ENCODE data around the gene TM9SF4. TPM values are rescaled to one million over a fixed set of nuclear protein-coding genes. Genes with fewer than 3 reads are reported as not detected.

Gene TM9SF4, protein sequence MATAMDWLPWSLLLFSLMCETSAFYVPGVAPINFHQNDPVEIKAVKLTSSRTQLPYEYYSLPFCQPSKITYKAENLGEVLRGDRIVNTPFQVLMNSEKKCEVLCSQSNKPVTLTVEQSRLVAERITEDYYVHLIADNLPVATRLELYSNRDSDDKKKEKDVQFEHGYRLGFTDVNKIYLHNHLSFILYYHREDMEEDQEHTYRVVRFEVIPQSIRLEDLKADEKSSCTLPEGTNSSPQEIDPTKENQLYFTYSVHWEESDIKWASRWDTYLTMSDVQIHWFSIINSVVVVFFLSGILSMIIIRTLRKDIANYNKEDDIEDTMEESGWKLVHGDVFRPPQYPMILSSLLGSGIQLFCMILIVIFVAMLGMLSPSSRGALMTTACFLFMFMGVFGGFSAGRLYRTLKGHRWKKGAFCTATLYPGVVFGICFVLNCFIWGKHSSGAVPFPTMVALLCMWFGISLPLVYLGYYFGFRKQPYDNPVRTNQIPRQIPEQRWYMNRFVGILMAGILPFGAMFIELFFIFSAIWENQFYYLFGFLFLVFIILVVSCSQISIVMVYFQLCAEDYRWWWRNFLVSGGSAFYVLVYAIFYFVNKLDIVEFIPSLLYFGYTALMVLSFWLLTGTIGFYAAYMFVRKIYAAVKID
- total RNA-seq = 18.8 TPM

DNA sequence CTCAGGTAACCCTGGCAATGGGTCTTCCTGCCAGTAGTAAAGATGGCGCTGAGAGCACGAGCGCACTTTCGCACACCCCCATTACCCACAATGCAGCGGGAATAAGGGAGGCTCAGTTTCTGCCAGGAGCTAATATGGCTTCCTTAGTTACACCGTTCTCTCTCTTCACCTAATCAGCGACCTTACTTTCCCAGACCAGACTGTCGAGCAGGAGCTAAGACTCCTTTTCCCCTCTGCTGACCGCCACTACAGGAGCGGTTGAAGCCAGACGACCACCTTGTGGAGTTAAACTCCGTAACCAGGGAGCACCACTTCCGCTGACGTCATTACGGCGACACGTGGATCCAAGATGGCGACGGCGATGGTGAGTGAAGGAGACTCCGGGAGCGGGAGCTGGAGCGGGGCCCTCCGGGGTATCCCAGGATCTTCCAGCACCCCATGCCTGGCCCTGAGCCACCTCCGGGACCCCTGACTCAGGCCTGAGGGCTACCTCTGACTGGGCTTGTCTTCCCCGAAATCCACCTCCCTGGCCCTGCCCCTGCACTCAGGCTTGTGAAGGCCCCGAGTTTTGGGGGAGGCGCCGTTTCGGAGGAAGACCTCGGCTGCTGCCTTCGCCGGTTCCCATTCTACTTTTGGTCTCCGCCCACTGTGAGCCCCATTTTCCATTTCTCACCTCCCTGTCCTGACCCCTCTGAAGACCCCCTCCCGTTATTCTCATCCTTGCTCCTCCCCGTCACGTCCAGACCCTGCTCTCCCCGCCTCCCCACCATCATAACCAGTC is at the start of gene TM9SF4:
TM9SF4 (plus strand) TSS at position 323 of the 781 bp plus-strand sequence; CDS start at position 350, 27 bp downstream.
- Histone ChIP-seq H3K27me3 (ENCODE audit: control insufficient read depth in 3 of 3, insufficient read depth in 3 of 3, low read length in 3 of 3) (no peaks in the 10 kb centered on the region), H3K36me3 (ENCODE audit: control insufficient read depth in 3 of 3, insufficient read depth in 3 of 3, low read length in 3 of 3) (peaks cover 0 to 4% (median 0%) of the 10 kb centered on the region in 3 donors), H3K9me3 (ENCODE audit: control insufficient read depth in 3 of 3, low read length in 3 of 3) (no peaks in the 10 kb centered on the region), H3K4me1 (ENCODE audit: control insufficient read depth in 3 of 3, insufficient read depth in 3 of 3, low read length in 3 of 3) (peaks cover 14 to 37% (median 19%) of the 10 kb centered on the region in 3 donors), H3K9ac (ENCODE audit: low read depth in 1 of 3, low read length in 3 of 3) (peak within 1 kb of the TSS; percentile 94 to 100 (median 98)), H3K27ac (ENCODE audit: low read depth, low read length) (peak within 1 kb of the TSS; percentile 98), H3K4me3 (ENCODE audit: low read length in 3 of 3) (peak within 1 kb of the TSS; percentile 96 to 100 (median 100))

DNA sequence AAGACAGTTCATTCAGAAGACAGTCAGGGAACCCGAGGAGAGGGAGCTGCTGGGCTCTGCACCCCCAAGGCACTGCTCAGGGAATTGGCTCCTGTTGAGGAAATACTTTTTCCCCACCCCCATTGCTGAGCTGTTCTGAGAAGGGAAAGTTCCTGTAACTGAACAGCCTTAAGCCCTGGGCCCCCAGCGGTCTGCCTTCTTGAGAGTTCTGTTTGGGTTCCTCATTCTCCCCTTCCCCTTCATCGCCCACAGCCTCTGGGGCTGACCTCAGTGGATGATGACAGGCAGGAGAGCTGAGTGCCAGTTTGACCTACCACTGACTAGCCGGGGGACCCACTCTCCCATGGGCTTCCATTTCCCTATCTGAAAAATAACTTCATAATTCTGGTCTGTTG is 46.7 kb upstream of the TM9SF4 start:
- H3K27me3 ChIP-seq (ENCODE audit: control insufficient read depth in 3 of 3, insufficient read depth in 3 of 3, low read length in 3 of 3) = peaks cover 2 to 16% (median 16%) of the 10 kb centered on the region in 3 donors
- no peaks in the 10 kb centered on the region for H3K36me3 ChIP-seq (ENCODE audit: control insufficient read depth in 3 of 3, insufficient read depth in 3 of 3, low read length in 3 of 3)
- no peak overlapping the region for H3K9ac ChIP-seq (ENCODE audit: low read depth in 1 of 3, low read length in 3 of 3)
- H3K27ac ChIP-seq (ENCODE audit: low read depth, low read length) = peak overlapping the region; percentile 12
- H3K4me3 ChIP-seq (ENCODE audit: low read length in 3 of 3) = no peak overlapping the region
- H3K4me1 ChIP-seq (ENCODE audit: control insufficient read depth in 3 of 3, insufficient read depth in 3 of 3, low read length in 3 of 3) = peaks cover 0 to 8% (median 5%) of the 10 kb centered on the region in 3 donors
- no peaks in the 10 kb centered on the region for H3K9me3 ChIP-seq (ENCODE audit: control insufficient read depth in 3 of 3, low read length in 3 of 3)

DNA sequence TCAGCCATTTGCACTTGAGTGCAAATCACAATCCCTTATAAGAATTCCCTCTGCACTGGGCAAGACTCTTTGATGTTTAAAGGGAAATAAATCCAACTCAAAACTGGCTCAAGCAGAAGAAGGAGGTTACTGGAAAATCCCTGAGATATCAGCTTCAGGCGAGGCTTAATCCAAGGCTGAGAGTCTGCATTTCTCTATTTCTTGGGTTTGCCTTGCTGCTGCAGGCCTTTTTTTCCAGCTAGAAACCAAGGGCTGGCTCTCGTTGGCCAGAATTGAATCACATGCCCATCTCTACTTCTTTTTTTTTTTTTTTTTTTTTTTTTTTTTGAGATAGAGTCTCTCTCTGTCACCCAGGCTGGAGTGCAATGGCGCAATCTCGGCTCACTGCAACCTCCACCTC is 45.8 kb upstream of the TM9SF4 start:
- peaks cover 0 to 8% (median 5%) of the 10 kb centered on the region in 3 donors for H3K4me1 ChIP-seq (ENCODE audit: control insufficient read depth in 3 of 3, insufficient read depth in 3 of 3, low read length in 3 of 3)
- H3K27ac ChIP-seq (ENCODE audit: low read depth, low read length) = no peak overlapping the region
- H3K36me3 ChIP-seq (ENCODE audit: control insufficient read depth in 3 of 3, insufficient read depth in 3 of 3, low read length in 3 of 3) = no peaks in the 10 kb centered on the region
- H3K9me3 ChIP-seq (ENCODE audit: control insufficient read depth in 3 of 3, low read length in 3 of 3) = no peaks in the 10 kb centered on the region
- no peak overlapping the region for H3K4me3 ChIP-seq (ENCODE audit: low read length in 3 of 3)
- H3K27me3 ChIP-seq (ENCODE audit: control insufficient read depth in 3 of 3, insufficient read depth in 3 of 3, low read length in 3 of 3) = peaks cover 0 to 11% (median 7%) of the 10 kb centered on the region in 3 donors
- H3K9ac ChIP-seq (ENCODE audit: low read depth in 1 of 3, low read length in 3 of 3) = no peak overlapping the region

- Histone ChIP-seq H3K4me1 (ENCODE audit: control insufficient read depth in 3 of 3, insufficient read depth in 3 of 3, low read length in 3 of 3) (peaks cover 0 to 8% (median 5%) of the 10 kb centered on the region in 3 donors), H3K36me3 (ENCODE audit: control insufficient read depth in 3 of 3, insufficient read depth in 3 of 3, low read length in 3 of 3) (no peaks in the 10 kb centered on the region), H3K9me3 (ENCODE audit: control insufficient read depth in 3 of 3, low read length in 3 of 3) (no peaks in the 10 kb centered on the region), H3K27me3 (ENCODE audit: control insufficient read depth in 3 of 3, insufficient read depth in 3 of 3, low read length in 3 of 3) (peaks cover 0 to 8% (median 3%) of the 10 kb centered on the region in 3 donors), H3K27ac (ENCODE audit: low read depth, low read length) (no peak overlapping the region), H3K9ac (ENCODE audit: low read depth in 1 of 3, low read length in 3 of 3) (peak overlapping the region in 1 of 3 donors; percentile 33), H3K4me3 (ENCODE audit: low read length in 3 of 3) (no peak overlapping the region)
Observed at GRCh38 chr20:32064667-32065066, 44.8 kb upstream of the TM9SF4 start.

DNA sequence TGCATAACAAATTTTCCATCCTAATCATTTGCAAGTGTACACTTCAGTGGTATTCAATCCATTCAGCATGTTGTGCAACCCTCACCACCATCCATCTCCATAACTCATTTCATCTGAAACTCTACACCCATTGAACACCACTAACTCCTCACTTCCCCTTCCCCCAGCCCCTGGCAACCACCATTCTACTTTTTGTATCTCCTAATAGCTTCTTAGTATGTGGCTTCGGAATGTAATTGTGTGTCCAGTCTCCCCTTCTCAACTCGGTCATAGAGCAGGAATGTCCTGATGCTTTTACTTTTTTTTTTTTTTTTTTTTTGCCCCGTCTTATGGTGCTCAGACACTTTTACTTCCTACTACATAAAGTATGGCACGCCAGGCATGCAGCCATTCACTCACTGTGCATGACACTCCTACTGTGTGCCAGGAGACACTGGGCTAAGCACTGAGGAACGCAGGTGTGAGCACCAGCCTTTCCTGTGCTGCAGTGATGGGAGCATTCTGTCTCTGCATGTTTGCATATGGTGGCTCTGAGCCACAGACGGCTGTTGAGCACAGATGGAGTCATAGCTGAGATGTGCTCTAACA is 42.2 kb upstream of the TM9SF4 start:
- Histone ChIP-seq H3K9ac (ENCODE audit: low read depth in 1 of 3, low read length in 3 of 3) (no peak overlapping the region), H3K27me3 (ENCODE audit: control insufficient read depth in 3 of 3, insufficient read depth in 3 of 3, low read length in 3 of 3) (peaks cover 4 to 7% (median 5%) of the 10 kb centered on the region in 3 donors), H3K36me3 (ENCODE audit: control insufficient read depth in 3 of 3, insufficient read depth in 3 of 3, low read length in 3 of 3) (no peaks in the 10 kb centered on the region), H3K9me3 (ENCODE audit: control insufficient read depth in 3 of 3, low read length in 3 of 3) (no peaks in the 10 kb centered on the region), H3K27ac (ENCODE audit: low read depth, low read length) (no peak overlapping the region), H3K4me1 (ENCODE audit: control insufficient read depth in 3 of 3, insufficient read depth in 3 of 3, low read length in 3 of 3) (peaks cover 0 to 12% (median 5%) of the 10 kb centered on the region in 3 donors), H3K4me3 (ENCODE audit: low read length in 3 of 3) (no peak overlapping the region)

DNA sequence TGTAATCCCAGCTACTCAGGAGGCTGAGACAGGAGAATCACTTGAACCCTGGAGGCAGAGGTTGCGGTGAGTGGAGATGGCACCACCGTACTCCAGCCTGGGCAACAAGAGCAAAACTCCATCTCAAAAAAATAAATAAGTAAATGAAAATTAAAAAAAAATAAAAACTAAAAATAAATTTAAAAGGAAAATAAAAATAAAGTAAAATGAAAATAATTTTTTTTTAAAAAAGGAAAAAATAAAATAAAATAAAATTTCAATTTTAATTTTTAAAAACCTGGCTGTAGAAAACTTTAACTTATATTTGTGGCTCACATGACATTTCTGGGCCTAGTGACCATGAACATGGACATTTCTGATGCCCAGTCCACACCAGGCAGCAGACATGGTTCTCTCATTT is 41.3 kb upstream of the TM9SF4 start:
- H3K27me3 ChIP-seq (ENCODE audit: control insufficient read depth in 3 of 3, insufficient read depth in 3 of 3, low read length in 3 of 3) = peaks cover 4 to 7% (median 4%) of the 10 kb centered on the region in 3 donors
- H3K36me3 ChIP-seq (ENCODE audit: control insufficient read depth in 3 of 3, insufficient read depth in 3 of 3, low read length in 3 of 3) = no peaks in the 10 kb centered on the region
- H3K4me1 ChIP-seq (ENCODE audit: control insufficient read depth in 3 of 3, insufficient read depth in 3 of 3, low read length in 3 of 3) = peaks cover 0 to 12% (median 5%) of the 10 kb centered on the region in 3 donors
- H3K4me3 ChIP-seq (ENCODE audit: low read length in 3 of 3) = no peak overlapping the region
- H3K27ac ChIP-seq (ENCODE audit: low read depth, low read length) = no peak overlapping the region
- H3K9me3 ChIP-seq (ENCODE audit: control insufficient read depth in 3 of 3, low read length in 3 of 3) = no peaks in the 10 kb centered on the region
- no peak overlapping the region for H3K9ac ChIP-seq (ENCODE audit: low read depth in 1 of 3, low read length in 3 of 3)

GRCh38 chr20:32069711-32070110 is 39.8 kb upstream of the TM9SF4 start:
- Histone ChIP-seq H3K4me1 (ENCODE audit: control insufficient read depth in 3 of 3, insufficient read depth in 3 of 3, low read length in 3 of 3) (peaks cover 0 to 8% (median 3%) of the 10 kb centered on the region in 3 donors), H3K4me3 (ENCODE audit: low read length in 3 of 3) (no peak overlapping the region)

DNA sequence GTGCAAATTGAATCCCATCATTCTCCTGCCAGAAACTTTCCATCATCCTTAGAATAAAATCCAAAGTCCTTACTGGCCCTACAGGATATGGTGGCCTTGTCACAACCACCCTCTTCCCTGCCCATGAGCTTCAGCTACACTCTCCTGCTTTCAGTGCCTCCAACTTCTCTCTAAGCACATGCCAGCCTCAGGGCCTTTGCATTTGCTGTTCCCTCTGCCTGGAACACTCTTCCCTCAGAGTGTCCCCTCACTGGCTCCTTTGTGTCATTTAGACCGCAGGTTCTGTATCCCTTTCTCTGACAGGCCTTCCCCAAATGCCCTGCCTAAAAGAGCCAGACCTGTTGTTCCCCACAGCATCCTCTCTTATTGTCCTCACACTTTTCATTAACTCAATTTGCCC is 39.2 kb upstream of the TM9SF4 start:
- H3K9me3 ChIP-seq (ENCODE audit: control insufficient read depth in 3 of 3, low read length in 3 of 3) = no peaks in the 10 kb centered on the region
- no peak overlapping the region for H3K9ac ChIP-seq (ENCODE audit: low read depth in 1 of 3, low read length in 3 of 3)
- no peak overlapping the region for H3K4me3 ChIP-seq (ENCODE audit: low read length in 3 of 3)
- no peaks in the 10 kb centered on the region for H3K36me3 ChIP-seq (ENCODE audit: control insufficient read depth in 3 of 3, insufficient read depth in 3 of 3, low read length in 3 of 3)
- peaks cover 4 to 16% (median 7%) of the 10 kb centered on the region in 3 donors for H3K27me3 ChIP-seq (ENCODE audit: control insufficient read depth in 3 of 3, insufficient read depth in 3 of 3, low read length in 3 of 3)
- H3K4me1 ChIP-seq (ENCODE audit: control insufficient read depth in 3 of 3, insufficient read depth in 3 of 3, low read length in 3 of 3) = peaks cover 0 to 4% (median 3%) of the 10 kb centered on the region in 3 donors
- no peak overlapping the region for H3K27ac ChIP-seq (ENCODE audit: low read depth, low read length)

More at GRCh38 chr20:32069711-32070110, 39.8 kb upstream of the TM9SF4 start:
- Histone ChIP-seq H3K27me3 (ENCODE audit: control insufficient read depth in 3 of 3, insufficient read depth in 3 of 3, low read length in 3 of 3) (peaks cover 4 to 15% (median 7%) of the 10 kb centered on the region in 3 donors), H3K36me3 (ENCODE audit: control insufficient read depth in 3 of 3, insufficient read depth in 3 of 3, low read length in 3 of 3) (no peaks in the 10 kb centered on the region), H3K9ac (ENCODE audit: low read depth in 1 of 3, low read length in 3 of 3) (no peak overlapping the region), H3K27ac (ENCODE audit: low read depth, low read length) (no peak overlapping the region), H3K9me3 (ENCODE audit: control insufficient read depth in 3 of 3, low read length in 3 of 3) (no peaks in the 10 kb centered on the region)

- Histone ChIP-seq H3K9me3 (ENCODE audit: control insufficient read depth in 3 of 3, low read length in 3 of 3) (no peaks in the 10 kb centered on the region), H3K27ac (ENCODE audit: low read depth, low read length) (no peak overlapping the region), H3K4me3 (ENCODE audit: low read length in 3 of 3) (no peak overlapping the region), H3K27me3 (ENCODE audit: control insufficient read depth in 3 of 3, insufficient read depth in 3 of 3, low read length in 3 of 3) (peaks cover 4 to 16% (median 7%) of the 10 kb centered on the region in 3 donors), H3K9ac (ENCODE audit: low read depth in 1 of 3, low read length in 3 of 3) (no peak overlapping the region), H3K36me3 (ENCODE audit: control insufficient read depth in 3 of 3, insufficient read depth in 3 of 3, low read length in 3 of 3) (no peaks in the 10 kb centered on the region), H3K4me1 (ENCODE audit: control insufficient read depth in 3 of 3, insufficient read depth in 3 of 3, low read length in 3 of 3) (peaks cover 0 to 4% (median 3%) of the 10 kb centered on the region in 3 donors)
Observed at GRCh38 chr20:32070690-32071213, 38.8 kb upstream of the TM9SF4 start.
